Spinal cord (tissue), 10 donors: ENCODE data around the gene SLC27A6. TPM values are rescaled to one million over a fixed set of nuclear protein-coding genes. Genes with fewer than 3 reads are reported as not detected.
A peak's percentile ranks its signal among the peaks of the same experiment; 100 is the strongest.

Source experiments
- DNase-seq, 6 donors: peaks; one replicate each; pipeline versions ENCODE4 v3.0.0 to v3.0.0-alpha.2; 2013 to 2015; ENCODE audit warnings: low spot score in 6 of 6, low read depth in 4 of 6
- H3K27ac ChIP-seq: one replicate; pipeline ENCODE4 v1.5.1; 2013; ENCODE audit warnings: low read depth, low read length, control low read depth
- H3K27me3 ChIP-seq: one replicate; pipeline ENCODE4 v1.6.1; 2013; ENCODE audit warnings: low read length; ENCODE audit not compliant: control insufficient read depth, insufficient read depth
- H3K36me3 ChIP-seq: one replicate; pipeline ENCODE4 v1.6.1; 2013; ENCODE audit warnings: low read length; ENCODE audit not compliant: control insufficient read depth, insufficient read depth
- H3K4me1 ChIP-seq: one replicate; pipeline ENCODE4 v1.6.1; 2013; ENCODE audit warnings: low read length; ENCODE audit not compliant: control insufficient read depth, insufficient read depth
- H3K4me3 ChIP-seq: one replicate; pipeline ENCODE4 v1.5.1; 2013; ENCODE audit warnings: low read depth, low read length, control low read depth
- H3K9me3 ChIP-seq: one replicate; pipeline ENCODE4 v1.6.1; 2013; ENCODE audit warnings: low read length; ENCODE audit not compliant: control insufficient read depth, insufficient read depth
- WGBS: methylation state at CpG from one replicate; pipeline ENCODE4 v1.1.5; 2013; ENCODE audit warnings: missing lambda C conversion rate; ENCODE audit not compliant: insufficient coverage; 5-methylcytosine and 5-hydroxymethylcytosine counted together
- polyA plus RNA-seq, 2 donors: library from polyadenylated mRNA; unstranded; fragments of 120-200 nt; gene quantifications; one replicate each; pipeline ENCODE4 v1.2.1, GENCODE V29; 2013; ENCODE audit not compliant: insufficient read length in 2 of 2
- total RNA-seq, 2 donors: library from RNA; depleted of rRNA in 1 of 2; stranded (reverse); fragments of 120-200 nt in 1 of 2; fragments of >200 nt in 1 of 2; gene quantifications; one replicate each; pipeline versions ENCODE4 v1.2.3 to v1.2.4, GENCODE V29; 2013 to 2014
- donor health status: healthy.

The SLC27A6 gene
- total and polyA plus RNA-seq, 4 donors: 2.0 to 5.6 (median 2.9) TPM

- H3K27ac ChIP-seq: no peak overlapping the region
- H3K27me3 ChIP-seq: no peaks in the 10 kb centered on the region
- DNase-seq: no peak
- 67% methylated on average over 1 of the region's 1 CpG for WGBS
- no peaks in the 10 kb centered on the region for H3K36me3 ChIP-seq
- no peaks in the 10 kb centered on the region for H3K4me1 ChIP-seq
- no peak overlapping the region for H3K4me3 ChIP-seq
- no peaks in the 10 kb centered on the region for H3K9me3 ChIP-seq
Measured at GRCh38 chr5:128984480-128984879, 19.2 kb downstream of the SLC27A6 start.

- no peaks in the 10 kb centered on the region for H3K9me3 ChIP-seq
- H3K27ac ChIP-seq: no peak overlapping the region
- H3K4me1 ChIP-seq: no peaks in the 10 kb centered on the region
- no CpG with 5 or more reads among the region's 1 CpG for WGBS
- H3K36me3 ChIP-seq: no peaks in the 10 kb centered on the region
- DNase-seq: no peak
- no peak overlapping the region for H3K4me3 ChIP-seq
- no peaks in the 10 kb centered on the region for H3K27me3 ChIP-seq
Measured at GRCh38 chr5:128988476-128988875, 23.2 kb downstream of the SLC27A6 start.

GRCh38 chr5:129001841-129002526 lies 36.7 kb downstream of the SLC27A6 start:
- Histone ChIP-seq H3K4me3 (no peak overlapping the region), H3K9me3 (no peaks in the 10 kb centered on the region), H3K27ac (no peak overlapping the region), H3K4me1 (no peaks in the 10 kb centered on the region), H3K36me3 (no peaks in the 10 kb centered on the region), H3K27me3 (no peaks in the 10 kb centered on the region)
- 0% methylated on average over 1 of the region's 5 CpGs for WGBS
- DNase-seq: peak in 2 of 6 donors; percentile 8 to 24

GRCh38 chr5:129002527-129002842 lies 37.2 kb downstream of the SLC27A6 start:
- no peaks in the 10 kb centered on the region for H3K4me1 ChIP-seq
- no peak for DNase-seq
- no peaks in the 10 kb centered on the region for H3K27me3 ChIP-seq
- H3K9me3 ChIP-seq: no peaks in the 10 kb centered on the region
- no peak overlapping the region for H3K27ac ChIP-seq
- no peaks in the 10 kb centered on the region for H3K36me3 ChIP-seq
- H3K4me3 ChIP-seq: no peak overlapping the region
- WGBS: no CpG with 5 or more reads among the region's 2 CpGs

GRCh38 chr5:129003232-129003631 lies 37.9 kb downstream of the SLC27A6 start:
- H3K4me3 ChIP-seq: no peak overlapping the region
- H3K9me3 ChIP-seq: no peaks in the 10 kb centered on the region
- H3K36me3 ChIP-seq: no peaks in the 10 kb centered on the region
- no peaks in the 10 kb centered on the region for H3K4me1 ChIP-seq
- H3K27ac ChIP-seq: no peak overlapping the region
- no peak for DNase-seq
- 82% methylated on average over 1 of the region's 2 CpGs for WGBS
- H3K27me3 ChIP-seq: no peaks in the 10 kb centered on the region

GRCh38 chr5:129014185-129014584 lies 48.9 kb downstream of the SLC27A6 start:
- no peak overlapping the region for H3K27ac ChIP-seq
- H3K27me3 ChIP-seq: no peaks in the 10 kb centered on the region
- no peaks in the 10 kb centered on the region for H3K36me3 ChIP-seq
- no peaks in the 10 kb centered on the region for H3K4me1 ChIP-seq
- no peak for DNase-seq
- no peaks in the 10 kb centered on the region for H3K9me3 ChIP-seq
- 96% methylated on average over 3 of the region's 4 CpGs for WGBS
- no peak overlapping the region for H3K4me3 ChIP-seq

- Histone ChIP-seq H3K27me3 (no peaks in the 10 kb centered on the region), H3K4me1 (no peaks in the 10 kb centered on the region), H3K9me3 (no peaks in the 10 kb centered on the region), H3K4me3 (no peak overlapping the region), H3K36me3 (no peaks in the 10 kb centered on the region), H3K27ac (no peak overlapping the region)
- DNase-seq: no peak
Measured at GRCh38 chr5:129018837-129019236, 53.5 kb downstream of the SLC27A6 start.

GRCh38 chr5:129019401-129019908 lies 54.2 kb downstream of the SLC27A6 start:
- no CpG with 5 or more reads among the region's 4 CpGs for WGBS
- Histone ChIP-seq H3K36me3 (no peaks in the 10 kb centered on the region), H3K27ac (no peak overlapping the region), H3K27me3 (no peaks in the 10 kb centered on the region), H3K4me1 (no peaks in the 10 kb centered on the region), H3K4me3 (no peak overlapping the region), H3K9me3 (no peaks in the 10 kb centered on the region)
- no peak for DNase-seq

- Histone ChIP-seq H3K27me3 (no peaks in the 10 kb centered on the region), H3K4me1 (no peaks in the 10 kb centered on the region), H3K27ac (no peak overlapping the region), H3K9me3 (no peaks in the 10 kb centered on the region), H3K4me3 (no peak overlapping the region), H3K36me3 (no peaks in the 10 kb centered on the region)
- WGBS: 100% methylated on average over 3 of the region's 4 CpGs
- no peak for DNase-seq
Measured at GRCh38 chr5:129020683-129021082, 55.4 kb downstream of the SLC27A6 start.

- H3K27me3 ChIP-seq: no peaks in the 10 kb centered on the region
- no peak overlapping the region for H3K27ac ChIP-seq
- peak in 2 of 6 donors; percentile 13 to 24 for DNase-seq
- H3K4me3 ChIP-seq: no peak overlapping the region
- WGBS: no CpG with 5 or more reads among the region's 2 CpGs
- no peaks in the 10 kb centered on the region for H3K9me3 ChIP-seq
- no peaks in the 10 kb centered on the region for H3K4me1 ChIP-seq
- H3K36me3 ChIP-seq: no peaks in the 10 kb centered on the region
Measured at GRCh38 chr5:129021744-129022143, 56.5 kb downstream of the SLC27A6 start.
